ENCODE measurements around the gene GUCY2D. TPM values are rescaled to one million over a fixed set of nuclear protein-coding genes. Genes with fewer than 3 reads are reported as not detected.

The GUCY2D gene
- polyA plus RNA-seq, 4 donors = 0.81 TPM; not detected in 3

- WGBS, 3 donors = 91 to 95% (median 93%) methylated on average over 5 of the region's 5 CpGs
- Histone ChIP-seq H3K9me3 (ENCODE audit: control insufficient read depth in 2 of 2, insufficient read depth in 1 of 2, low read depth in 1 of 2, low read length in 1 of 2) (no peaks in the 10 kb centered on the region), H3K4me3 (ENCODE audit: low read depth in 1 of 3, low read length in 3 of 3) (no peak overlapping the region), H3K36me3 (ENCODE audit: control insufficient read depth in 3 of 3, insufficient read depth in 2 of 3, low read depth in 1 of 3, low read length in 3 of 3) (no peaks in the 10 kb centered on the region), H3K4me1 (ENCODE audit: control insufficient read depth in 3 of 3, insufficient read depth in 2 of 3, low read depth in 1 of 3, low read length in 2 of 3) (peaks cover 0 to 8% (median 0%) of the 10 kb centered on the region in 3 donors), H3K27me3 (ENCODE audit: control insufficient read depth in 3 of 3, insufficient read depth in 3 of 3, low read length in 3 of 3) (peaks cover 0 to 61% (median 11%) of the 10 kb centered on the region in 3 donors), H3K27ac (ENCODE audit: low read depth in 1 of 3, low read length in 2 of 3) (no peak overlapping the region)
- FAIRE-seq (no peak), DNase-seq (no peak)
Measured at GRCh38 chr17:8007836-8008235, 5.4 kb downstream of the GUCY2D start.

GRCh38 chr17:8012045-8012580 is 9.7 kb downstream of the GUCY2D start:
- no peak for FAIRE-seq
- Histone ChIP-seq H3K9me3 (ENCODE audit: control insufficient read depth in 2 of 2, insufficient read depth in 1 of 2, low read depth in 1 of 2, low read length in 1 of 2) (no peaks in the 10 kb centered on the region), H3K36me3 (ENCODE audit: control insufficient read depth in 3 of 3, insufficient read depth in 2 of 3, low read depth in 1 of 3, low read length in 3 of 3) (no peaks in the 10 kb centered on the region), H3K4me3 (ENCODE audit: low read depth in 1 of 3, low read length in 3 of 3) (no peak overlapping the region), H3K4me1 (ENCODE audit: control insufficient read depth in 3 of 3, insufficient read depth in 2 of 3, low read depth in 1 of 3, low read length in 2 of 3) (peaks cover 0 to 16% (median 0%) of the 10 kb centered on the region in 3 donors), H3K27me3 (ENCODE audit: control insufficient read depth in 3 of 3, insufficient read depth in 3 of 3, low read length in 3 of 3) (peaks cover 0 to 48% (median 2%) of the 10 kb centered on the region in 3 donors), H3K27ac (ENCODE audit: low read depth in 1 of 3, low read length in 2 of 3) (no peak overlapping the region)
- no peak for DNase-seq
- whole genome bisulfite sequencing, 3 donors = 71 to 83% (median 77%) methylated on average over 15 of the region's 15 CpGs

GRCh38 chr17:8012996-8013640 is 10.7 kb downstream of the GUCY2D start:
- Histone ChIP-seq H3K4me3 (ENCODE audit: low read depth in 1 of 3, low read length in 3 of 3) (no peak overlapping the region), H3K36me3 (ENCODE audit: control insufficient read depth in 3 of 3, insufficient read depth in 2 of 3, low read depth in 1 of 3, low read length in 3 of 3) (no peaks in the 10 kb centered on the region), H3K27ac (ENCODE audit: low read depth in 1 of 3, low read length in 2 of 3) (no peak overlapping the region), H3K9me3 (ENCODE audit: control insufficient read depth in 2 of 2, insufficient read depth in 1 of 2, low read depth in 1 of 2, low read length in 1 of 2) (no peaks in the 10 kb centered on the region), H3K4me1 (ENCODE audit: control insufficient read depth in 3 of 3, insufficient read depth in 2 of 3, low read depth in 1 of 3, low read length in 2 of 3) (peaks cover 0 to 25% (median 0%) of the 10 kb centered on the region in 3 donors), H3K27me3 (ENCODE audit: control insufficient read depth in 3 of 3, insufficient read depth in 3 of 3, low read length in 3 of 3) (peaks cover 0 to 40% (median 2%) of the 10 kb centered on the region in 3 donors)
- FAIRE-seq (no peak), DNase-seq (no peak)
- WGBS, 3 donors = 81 to 88% (median 81%) methylated on average over 17 of the region's 17 CpGs

GRCh38 chr17:8013731-8014557 is 11.5 kb downstream of the GUCY2D start:
- FAIRE-seq (no peak), DNase-seq (no peak)
- peaks cover 0 to 25% (median 0%) of the 10 kb centered on the region in 3 donors for H3K4me1 ChIP-seq (ENCODE audit: control insufficient read depth in 3 of 3, insufficient read depth in 2 of 3, low read depth in 1 of 3, low read length in 2 of 3)
- no peak overlapping the region for H3K27ac ChIP-seq (ENCODE audit: low read depth in 1 of 3, low read length in 2 of 3)
- H3K36me3 ChIP-seq (ENCODE audit: control insufficient read depth in 3 of 3, insufficient read depth in 2 of 3, low read depth in 1 of 3, low read length in 3 of 3) = no peaks in the 10 kb centered on the region
- H3K9me3 ChIP-seq (ENCODE audit: control insufficient read depth in 2 of 2, insufficient read depth in 1 of 2, low read depth in 1 of 2, low read length in 1 of 2) = no peaks in the 10 kb centered on the region
- WGBS, 3 donors = 76 to 84% (median 84%) methylated on average over 12 of the region's 12 CpGs
- peaks cover 0 to 35% (median 2%) of the 10 kb centered on the region in 3 donors for H3K27me3 ChIP-seq (ENCODE audit: control insufficient read depth in 3 of 3, insufficient read depth in 3 of 3, low read length in 3 of 3)
- no peak overlapping the region for H3K4me3 ChIP-seq (ENCODE audit: low read depth in 1 of 3, low read length in 3 of 3)

- WGBS, 3 donors = 89 to 93% (median 93%) methylated on average over 9 of the region's 9 CpGs
- Histone ChIP-seq H3K36me3 (ENCODE audit: control insufficient read depth in 3 of 3, insufficient read depth in 2 of 3, low read depth in 1 of 3, low read length in 3 of 3) (no peaks in the 10 kb centered on the region), H3K27ac (ENCODE audit: low read depth in 1 of 3, low read length in 2 of 3) (no peak overlapping the region), H3K9me3 (ENCODE audit: control insufficient read depth in 2 of 2, insufficient read depth in 1 of 2, low read depth in 1 of 2, low read length in 1 of 2) (no peaks in the 10 kb centered on the region), H3K4me3 (ENCODE audit: low read depth in 1 of 3, low read length in 3 of 3) (no peak overlapping the region), H3K27me3 (ENCODE audit: control insufficient read depth in 3 of 3, insufficient read depth in 3 of 3, low read length in 3 of 3) (peaks cover 0 to 31% (median 2%) of the 10 kb centered on the region in 3 donors), H3K4me1 (ENCODE audit: control insufficient read depth in 3 of 3, insufficient read depth in 2 of 3, low read depth in 1 of 3, low read length in 2 of 3) (peaks cover 0 to 25% (median 0%) of the 10 kb centered on the region in 3 donors)
- DNase-seq = no peak
- no peak for FAIRE-seq
Measured at GRCh38 chr17:8014558-8014850, 12.1 kb downstream of the GUCY2D start.

- no peaks in the 10 kb centered on the region for H3K9me3 ChIP-seq (ENCODE audit: control insufficient read depth in 2 of 2, insufficient read depth in 1 of 2, low read depth in 1 of 2, low read length in 1 of 2)
- H3K36me3 ChIP-seq (ENCODE audit: control insufficient read depth in 3 of 3, insufficient read depth in 2 of 3, low read depth in 1 of 3, low read length in 3 of 3) = no peaks in the 10 kb centered on the region
- DNase-seq (no peak), FAIRE-seq (no peak)
- H3K27ac ChIP-seq (ENCODE audit: low read depth in 1 of 3, low read length in 2 of 3) = no peak overlapping the region
- H3K4me1 ChIP-seq (ENCODE audit: control insufficient read depth in 3 of 3, insufficient read depth in 2 of 3, low read depth in 1 of 3, low read length in 2 of 3) = peaks cover 0 to 25% (median 0%) of the 10 kb centered on the region in 3 donors
- WGBS, 3 donors = 70 to 80% (median 76%) methylated on average over 42 to 44 of the region's 44 CpGs
- H3K27me3 ChIP-seq (ENCODE audit: control insufficient read depth in 3 of 3, insufficient read depth in 3 of 3, low read length in 3 of 3) = peaks cover 0 to 31% (median 2%) of the 10 kb centered on the region in 3 donors
- H3K4me3 ChIP-seq (ENCODE audit: low read depth in 1 of 3, low read length in 3 of 3) = peak overlapping the region in 2 of 3 donors; percentile 42 to 52
Measured at GRCh38 chr17:8015236-8015956, 13.0 kb downstream of the GUCY2D start.

- Histone ChIP-seq H3K27me3 (ENCODE audit: control insufficient read depth in 3 of 3, insufficient read depth in 3 of 3, low read length in 3 of 3) (peaks cover 0 to 31% (median 2%) of the 10 kb centered on the region in 3 donors), H3K36me3 (ENCODE audit: control insufficient read depth in 3 of 3, insufficient read depth in 2 of 3, low read depth in 1 of 3, low read length in 3 of 3) (no peaks in the 10 kb centered on the region), H3K4me1 (ENCODE audit: control insufficient read depth in 3 of 3, insufficient read depth in 2 of 3, low read depth in 1 of 3, low read length in 2 of 3) (peaks cover 0 to 25% (median 0%) of the 10 kb centered on the region in 3 donors), H3K4me3 (ENCODE audit: low read depth in 1 of 3, low read length in 3 of 3) (peak overlapping the region; percentile 18 to 52 (median 42)), H3K9me3 (ENCODE audit: control insufficient read depth in 2 of 2, insufficient read depth in 1 of 2, low read depth in 1 of 2, low read length in 1 of 2) (no peaks in the 10 kb centered on the region), H3K27ac (ENCODE audit: low read depth in 1 of 3, low read length in 2 of 3) (peak overlapping the region in 1 of 3 donors; percentile 78)
- 1 to 3% (median 1%) methylated on average over 33 to 46 of the region's 46 CpGs for WGBS, 3 donors
- FAIRE-seq (no peak), DNase-seq (peak; percentile 30 to 69)
Measured at GRCh38 chr17:8015957-8016631, 13.7 kb downstream of the GUCY2D start.
